ENCODE results near the gene KRT16. TPM values are rescaled to one million over a fixed set of nuclear protein-coding genes. Genes with fewer than 3 reads are reported as not detected.

The KRT16 gene
- total RNA-seq, 4 donors from 2014 or later = 0.79 TPM; not detected in 3

DNA sequence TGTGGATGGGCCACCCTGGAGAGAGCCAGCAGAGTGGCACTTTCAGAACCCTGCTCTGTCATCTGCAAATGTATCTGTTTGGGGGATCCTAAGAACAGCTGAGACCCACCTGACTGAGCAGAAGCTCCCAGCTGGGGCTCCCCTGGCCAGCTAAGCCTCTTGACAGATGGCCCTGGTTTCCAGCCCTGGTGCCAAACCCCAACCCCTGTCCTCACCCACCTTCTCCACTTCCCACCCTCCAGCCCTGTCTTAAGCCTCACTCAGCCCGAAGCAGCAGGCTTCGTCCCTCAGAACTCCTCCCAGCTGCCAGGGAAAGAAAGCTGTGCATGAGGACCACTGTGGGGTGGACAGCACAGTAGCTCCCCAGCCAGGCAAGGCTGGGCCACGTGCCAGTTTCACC, 37.2 kb downstream of the KRT16 start:
- TF ChIP-seq, protein P1, sequence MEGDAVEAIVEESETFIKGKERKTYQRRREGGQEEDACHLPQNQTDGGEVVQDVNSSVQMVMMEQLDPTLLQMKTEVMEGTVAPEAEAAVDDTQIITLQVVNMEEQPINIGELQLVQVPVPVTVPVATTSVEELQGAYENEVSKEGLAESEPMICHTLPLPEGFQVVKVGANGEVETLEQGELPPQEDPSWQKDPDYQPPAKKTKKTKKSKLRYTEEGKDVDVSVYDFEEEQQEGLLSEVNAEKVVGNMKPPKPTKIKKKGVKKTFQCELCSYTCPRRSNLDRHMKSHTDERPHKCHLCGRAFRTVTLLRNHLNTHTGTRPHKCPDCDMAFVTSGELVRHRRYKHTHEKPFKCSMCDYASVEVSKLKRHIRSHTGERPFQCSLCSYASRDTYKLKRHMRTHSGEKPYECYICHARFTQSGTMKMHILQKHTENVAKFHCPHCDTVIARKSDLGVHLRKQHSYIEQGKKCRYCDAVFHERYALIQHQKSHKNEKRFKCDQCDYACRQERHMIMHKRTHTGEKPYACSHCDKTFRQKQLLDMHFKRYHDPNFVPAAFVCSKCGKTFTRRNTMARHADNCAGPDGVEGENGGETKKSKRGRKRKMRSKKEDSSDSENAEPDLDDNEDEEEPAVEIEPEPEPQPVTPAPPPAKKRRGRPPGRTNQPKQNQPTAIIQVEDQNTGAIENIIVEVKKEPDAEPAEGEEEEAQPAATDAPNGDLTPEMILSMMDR (IDR thresholded peaks at IDR 0.05) = no peak
- TF ChIP-seq POLR2AphosphoS5 (IDR thresholded peaks at IDR 0.05) = no peak
- no peak for TF ChIP-seq POLR2A (IDR thresholded peaks at IDR 0.05)
- no peak for TF ChIP-seq EP300 (IDR thresholded peaks at IDR 0.05; ENCODE audit: low read depth)
- H3K9me3 ChIP-seq = no peaks in the 10 kb centered on the region
- H3K27ac ChIP-seq = no peak overlapping the region
- H3K36me3 ChIP-seq = no peaks in the 10 kb centered on the region
- in situ Hi-C loops (cut with MboI; ENCODE audit: low pct_ligation_motif_present in 1 of 4, low pct_unique_long_range_greater_than_20kb in 1 of 4, low sequenced_read_pairs in 3 of 4) = no loop called here
- no peak overlapping the region for H3K4me3 ChIP-seq
- intact Hi-C loops (cut with DNase I; ENCODE audit: low total_unique reads) = no loop called here
- DNase-seq = no peak
- peaks cover 19% of the 10 kb centered on the region for H3K27me3 ChIP-seq
- H3K4me1 ChIP-seq = peaks cover 0 to 5% (median 0%) of the 10 kb centered on the region in 4 donors
- 57 to 60% methylated on average over 1 to 3 of the region's 3 CpGs for WGBS, 2 donors (ENCODE audit: low coverage in 1 of 2)

DNA sequence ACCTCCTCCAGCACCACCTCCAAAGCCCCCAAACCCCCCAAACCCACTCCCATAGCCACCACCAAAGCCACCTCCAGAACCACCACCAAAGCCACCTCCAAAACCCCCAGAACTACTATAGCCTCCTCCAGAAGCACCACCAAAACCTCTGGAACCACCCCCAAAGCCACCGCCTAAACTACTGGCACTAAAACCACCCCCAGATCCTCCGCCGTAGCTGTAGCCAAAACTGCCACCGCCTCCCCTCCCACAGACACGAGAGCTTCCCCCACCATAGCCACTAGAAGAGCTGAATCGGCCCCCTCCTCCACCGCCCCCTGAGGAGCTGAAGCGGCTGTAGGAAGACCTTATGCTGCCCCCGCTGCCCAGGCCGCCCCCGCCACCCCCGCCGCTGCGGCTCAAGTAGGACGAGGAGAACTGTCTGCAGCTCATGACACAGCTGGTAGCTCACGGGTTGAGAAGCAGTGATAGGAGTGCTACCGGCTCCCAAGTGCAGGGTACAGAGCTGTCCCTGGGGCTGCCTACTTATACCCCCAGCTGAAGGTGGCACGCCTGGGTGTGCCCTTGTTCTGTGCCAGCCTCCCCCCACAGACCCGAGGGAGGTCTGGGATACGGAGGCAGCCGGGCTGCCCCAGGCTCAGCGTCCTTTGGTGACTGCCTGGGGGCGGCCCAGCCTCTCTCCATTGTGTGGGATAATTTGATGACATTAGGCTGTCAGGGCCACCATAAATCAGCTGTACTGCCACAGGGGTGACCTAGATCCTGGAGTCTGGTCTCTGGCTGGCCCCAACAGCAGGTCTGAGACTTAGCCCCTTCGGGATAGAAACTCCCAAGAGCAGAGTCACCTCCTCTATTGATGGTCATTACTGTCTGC, 40.8 kb downstream of the KRT16 start, which contains the start of gene KRT9:
Gene KRT9 (minus strand): TSS at position 499 of the 874 bp plus-strand sequence. CDS start 67 bp downstream, at position 432.
- Histone ChIP-seq H3K27me3 (peaks cover 26% of the 10 kb centered on the region), H3K4me1 (no peaks in the 10 kb centered on the region), H3K27ac (no peak within 1 kb of the TSS), H3K9me3 (no peaks in the 10 kb centered on the region), H3K4me3 (no peak within 1 kb of the TSS), H3K36me3 (no peaks in the 10 kb centered on the region)
- intact Hi-C loops (cut with DNase I; ENCODE audit: low total_unique reads) = no loop called here
- WGBS, 2 donors (ENCODE audit: low coverage in 1 of 2) = 62% methylated on average over 23 of the region's 24 CpGs; no CpG with 5 or more reads in 1 of the 2 donors
- TF ChIP-seq POLR2AphosphoS5 (IDR thresholded peaks at IDR 0.05) = no peak
- TF ChIP-seq, protein P1 (IDR thresholded peaks at IDR 0.05) = no peak
- no peak for TF ChIP-seq POLR2A (IDR thresholded peaks at IDR 0.05)
- no peak for TF ChIP-seq EP300 (IDR thresholded peaks at IDR 0.05; ENCODE audit: low read depth)
- in situ Hi-C loops (cut with MboI; ENCODE audit: low pct_ligation_motif_present in 1 of 4, low pct_unique_long_range_greater_than_20kb in 1 of 4, low sequenced_read_pairs in 3 of 4) = no loop called here
- DNase-seq = no peak

DNA sequence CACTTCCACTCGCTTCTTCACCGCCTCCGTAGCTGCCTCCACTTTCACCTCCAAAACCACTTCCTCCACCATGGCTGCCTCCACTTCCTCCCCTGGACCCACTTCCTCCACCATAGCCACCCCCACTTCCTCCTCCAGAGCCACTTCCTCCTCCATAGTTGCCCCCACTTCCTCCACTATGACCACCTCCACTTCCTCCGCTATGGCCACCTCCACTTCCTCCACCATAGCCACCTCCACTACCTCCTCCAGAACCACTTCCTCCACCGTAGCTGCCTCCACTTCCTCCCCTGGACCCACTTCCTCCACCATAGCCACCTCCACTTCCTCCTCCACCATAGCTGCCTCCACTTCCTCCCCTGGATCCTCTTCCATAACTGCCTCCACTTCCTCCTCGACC, 45.2 kb downstream of the KRT16 start:
- H3K27ac ChIP-seq = no peak overlapping the region
- TF ChIP-seq EP300 (IDR thresholded peaks at IDR 0.05; ENCODE audit: low read depth) = no peak
- TF ChIP-seq POLR2AphosphoS5 (IDR thresholded peaks at IDR 0.05) = no peak
- TF ChIP-seq, protein P1 (IDR thresholded peaks at IDR 0.05) = no peak
- no peak for TF ChIP-seq POLR2A (IDR thresholded peaks at IDR 0.05)
- no peak overlapping the region for H3K4me3 ChIP-seq
- no peaks in the 10 kb centered on the region for H3K36me3 ChIP-seq
- 63 to 80% methylated on average over 3 to 6 of the region's 6 CpGs for WGBS, 2 donors (ENCODE audit: low coverage in 1 of 2)
- H3K4me1 ChIP-seq = no peaks in the 10 kb centered on the region
- DNase-seq = no peak
- H3K9me3 ChIP-seq = no peaks in the 10 kb centered on the region
- in situ Hi-C loops (cut with MboI; ENCODE audit: low pct_ligation_motif_present in 1 of 4, low pct_unique_long_range_greater_than_20kb in 1 of 4, low sequenced_read_pairs in 3 of 4) = no loop called here
- intact Hi-C loops (cut with DNase I; ENCODE audit: low total_unique reads) = no loop called here
- H3K27me3 ChIP-seq = peaks cover 14% of the 10 kb centered on the region

DNA sequence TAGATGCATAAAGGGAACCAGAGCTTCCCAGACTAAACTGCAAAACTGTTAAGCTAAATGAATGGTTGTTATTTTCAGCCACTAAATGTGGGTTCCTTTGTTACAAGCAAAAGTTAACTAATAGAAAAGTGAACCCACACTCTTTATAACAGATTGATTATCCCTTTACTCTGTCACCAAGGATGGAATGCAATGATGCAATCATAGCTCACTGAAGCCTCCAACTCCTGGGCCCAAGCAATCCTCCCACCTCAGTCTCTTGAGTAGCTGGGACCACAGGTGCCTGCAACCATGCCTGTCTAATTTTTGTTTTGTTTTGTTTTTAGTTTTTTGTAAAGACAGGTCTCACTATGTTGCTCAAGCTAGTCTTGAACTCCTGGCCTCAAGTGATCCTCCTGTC, 47.2 kb downstream of the KRT16 start:
- H3K4me1 ChIP-seq = no peaks in the 10 kb centered on the region
- no peak overlapping the region for H3K4me3 ChIP-seq
- no peaks in the 10 kb centered on the region for H3K9me3 ChIP-seq
- no peak for TF ChIP-seq EP300 (IDR thresholded peaks at IDR 0.05; ENCODE audit: low read depth)
- no peak for TF ChIP-seq POLR2A (IDR thresholded peaks at IDR 0.05)
- no peak for TF ChIP-seq POLR2AphosphoS5 (IDR thresholded peaks at IDR 0.05)
- TF ChIP-seq, protein P1 (IDR thresholded peaks at IDR 0.05) = no peak
- intact Hi-C loops (cut with DNase I; ENCODE audit: low total_unique reads) (no loop called here), in situ Hi-C loops (cut with MboI; ENCODE audit: low pct_ligation_motif_present in 1 of 4, low pct_unique_long_range_greater_than_20kb in 1 of 4, low sequenced_read_pairs in 3 of 4) (no loop called here)
- no peak overlapping the region for H3K27ac ChIP-seq
- no peak for DNase-seq
- peaks cover 23% of the 10 kb centered on the region for H3K27me3 ChIP-seq
- H3K36me3 ChIP-seq = no peaks in the 10 kb centered on the region

Measured in transverse colon (tissue), 4 donors.